GM12864 (cell line): ENCODE results near the gene CGREF1.

Experiments
- DNase-seq: peaks from one replicate; pipeline ENCODE4 v3.0.0-alpha.2; 2011; ENCODE audit warnings: low read depth
- H3K4me3 ChIP-seq: 2 replicates; pipeline ENCODE4 v1.5.1; 2011; ENCODE audit warnings: mild to moderate bottlenecking, low read depth, low read length, control low read depth
- CTCF ChIP-seq: IDR thresholded peaks from 2 replicates; pipeline ENCODE4 v1.5.1; 2011; ENCODE audit warnings: low read depth, mild to moderate bottlenecking, moderate library complexity, low read length, control low read depth, inconsistent platforms; ENCODE audit errors: missing control alignments

The CGREF1 gene

GRCh38 chr2:27086090-27086723 is 32.7 kb downstream of the CGREF1 start:
- DNase-seq: peak; percentile 64
- peak overlapping the region; percentile 60 for H3K4me3 ChIP-seq
- TF ChIP-seq CTCF: peak; percentile 73

DNA sequence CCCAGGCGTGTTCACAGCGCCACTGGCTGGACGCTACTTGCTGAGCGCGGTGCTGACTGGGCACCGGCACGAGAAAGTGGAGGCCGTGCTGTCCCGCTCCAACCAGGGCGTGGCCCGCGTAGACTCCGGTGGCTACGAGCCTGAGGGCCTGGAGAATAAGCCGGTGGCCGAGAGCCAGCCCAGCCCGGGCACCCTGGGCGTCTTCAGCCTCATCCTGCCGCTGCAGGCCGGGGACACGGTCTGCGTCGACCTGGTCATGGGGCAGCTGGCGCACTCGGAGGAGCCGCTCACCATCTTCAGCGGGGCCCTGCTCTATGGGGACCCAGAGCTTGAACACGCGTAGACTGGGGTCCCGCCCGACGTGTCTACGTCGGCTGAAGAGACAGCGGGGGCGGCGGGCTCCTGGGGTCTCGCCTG is 33.2 kb downstream of the CGREF1 start:
- TF ChIP-seq CTCF: no peak
- no peak for DNase-seq
- peak overlapping the region; percentile 60 for H3K4me3 ChIP-seq

DNA sequence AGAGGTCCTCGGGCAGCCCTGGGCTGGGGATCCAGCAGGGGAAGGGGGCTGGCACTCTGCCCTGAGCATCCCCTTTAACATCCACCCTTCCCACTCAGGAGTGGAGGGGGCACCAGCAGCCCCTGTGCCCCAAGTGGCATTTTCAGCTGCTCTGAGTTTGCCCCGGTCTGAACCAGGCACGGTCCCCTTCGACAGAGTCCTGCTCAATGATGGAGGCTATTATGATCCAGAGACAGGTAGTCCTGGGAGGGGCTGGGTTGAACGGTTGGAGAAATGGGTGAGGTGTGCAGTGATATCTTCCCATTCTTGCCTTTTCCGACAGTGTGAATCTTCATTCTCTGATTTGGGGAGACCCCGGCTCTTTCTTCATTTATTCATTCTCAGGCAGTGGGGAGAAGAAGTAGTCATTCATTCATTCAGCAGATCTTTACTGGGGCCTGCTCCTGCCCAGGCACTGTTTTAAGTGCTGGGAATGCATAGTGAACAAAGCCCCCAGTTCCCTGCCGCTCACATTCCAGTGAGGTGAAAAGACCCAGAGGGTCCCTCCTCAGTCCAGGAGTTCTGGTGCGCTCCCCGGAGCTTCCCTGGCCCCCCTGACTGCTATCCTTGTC is 33.8 kb downstream of the CGREF1 start:
- DNase-seq: no peak
- peak overlapping the region; percentile 60 for H3K4me3 ChIP-seq
- no peak for TF ChIP-seq CTCF

GRCh38 chr2:27084297-27085061 is 34.4 kb downstream of the CGREF1 start:
- H3K4me3 ChIP-seq: no peak overlapping the region
- no peak for TF ChIP-seq CTCF
- DNase-seq: no peak

DNA sequence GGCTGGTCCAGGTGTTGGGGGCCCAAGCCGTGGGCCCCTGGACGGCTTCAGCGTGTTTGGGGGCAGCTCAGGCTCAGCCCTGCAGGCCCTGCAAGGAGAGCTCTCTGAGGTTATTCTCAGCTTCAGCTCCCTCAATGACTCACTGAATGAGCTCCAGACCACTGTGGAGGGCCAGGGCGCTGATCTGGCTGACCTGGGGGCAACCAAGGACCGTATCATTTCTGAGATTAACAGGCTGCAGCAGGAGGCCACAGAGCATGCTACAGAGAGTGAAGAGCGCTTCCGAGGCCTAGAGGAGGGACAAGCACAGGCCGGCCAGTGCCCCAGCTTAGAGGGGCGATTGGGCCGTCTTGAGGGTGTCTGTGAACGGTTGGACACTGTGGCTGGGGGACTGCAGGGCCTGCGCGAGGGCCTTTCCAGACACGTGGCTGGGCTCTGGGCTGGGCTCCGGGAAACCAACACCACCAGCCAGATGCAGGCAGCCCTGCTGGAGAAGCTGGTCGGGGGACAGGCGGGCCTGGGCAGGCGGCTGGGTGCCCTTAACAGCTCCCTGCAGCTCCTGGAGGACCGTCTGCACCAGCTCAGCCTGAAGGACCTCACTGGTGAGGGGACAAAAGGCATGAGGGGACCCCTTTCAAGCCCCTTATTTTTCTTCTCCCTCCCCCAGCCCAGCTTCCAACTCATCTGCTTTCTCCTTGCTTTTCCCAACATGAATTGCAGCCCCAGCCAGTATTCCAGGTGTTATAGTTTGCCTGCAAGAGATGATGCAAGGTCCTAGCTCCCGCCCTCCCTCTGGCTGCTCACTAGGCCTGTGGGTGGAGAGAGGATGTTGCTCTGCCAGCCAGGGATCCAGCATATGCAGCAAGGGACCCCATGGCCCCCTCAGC is 35.3 kb downstream of the CGREF1 start:
- no peak overlapping the region for H3K4me3 ChIP-seq
- TF ChIP-seq CTCF: no peak
- no peak for DNase-seq

- DNase-seq: no peak
- no peak overlapping the region for H3K4me3 ChIP-seq
- TF ChIP-seq CTCF: no peak
Observed at GRCh38 chr2:27082773-27083409, 36.0 kb downstream of the CGREF1 start.
